Measurements from ENCODE around the gene VSIG8.
"Not testable (repeated sequence)": the region's sequence is repeated elsewhere in the genome, so short reads cannot be mapped to it uniquely, and the experiment has no call there.

The VSIG8 gene

DNA sequence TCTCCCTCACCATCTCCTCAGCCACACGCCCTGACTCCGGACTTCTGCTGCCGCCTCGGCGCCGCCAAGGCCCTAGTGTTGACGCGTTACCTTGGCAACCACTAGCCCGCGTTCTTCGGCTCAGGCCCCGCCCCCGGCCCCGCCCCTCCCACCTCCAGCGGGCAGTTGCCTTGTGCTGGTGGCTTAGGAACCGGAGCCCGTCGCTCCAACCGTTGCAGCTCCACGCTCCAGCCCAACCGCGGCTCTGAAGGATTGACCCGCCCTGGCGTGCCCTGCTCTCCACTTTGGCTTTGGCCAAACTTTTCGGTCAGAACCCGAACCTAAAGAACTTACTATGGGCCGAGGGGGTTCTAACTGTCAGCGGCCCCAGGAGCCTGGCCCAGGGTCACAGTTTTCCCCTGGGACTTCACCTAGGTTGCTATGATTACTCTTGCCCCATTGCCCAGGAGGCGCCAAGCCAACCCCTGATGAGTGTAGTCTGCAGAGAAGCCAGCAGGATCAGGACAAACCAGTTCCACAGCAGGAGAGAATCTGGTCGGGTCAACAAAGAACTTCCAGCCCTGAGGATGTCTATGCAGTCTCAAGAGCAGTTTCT is 37.7 kb upstream of the VSIG8 start, which contains the start of gene CFAP45:
CFAP45 (minus strand) TSS at position 80 of the 595 bp plus-strand sequence; CDS start at position 13, 67 bp downstream.
- no peak for TF ChIP-seq POLR2AphosphoS5 (IDR thresholded peaks at IDR 0.05; ENCODE audit: borderline replicate concordance, low read depth, low read length)
- TF ChIP-seq FOXP2 (optimal IDR thresholded peaks at IDR 0.05; ENCODE audit: control extremely low read depth, extremely low read length, insufficient read depth): no peak
- TF ChIP-seq EZH2 (IDR thresholded peaks at IDR 0.05): no peak
- Histone ChIP-seq H3K36me3 (ENCODE audit: insufficient read depth, low read length) (no peaks in the 10 kb centered on the region), H3K9ac (ENCODE audit: insufficient read length) (no peak within 1 kb of the TSS), H3K9me3 (ENCODE audit: low read depth, low read length) (no peaks in the 10 kb centered on the region), H3K27ac (no peak within 1 kb of the TSS), H3K4me3 (no peak within 1 kb of the TSS)
- DNase-seq (ENCODE audit: low read depth, low spot score): no peak

DNA sequence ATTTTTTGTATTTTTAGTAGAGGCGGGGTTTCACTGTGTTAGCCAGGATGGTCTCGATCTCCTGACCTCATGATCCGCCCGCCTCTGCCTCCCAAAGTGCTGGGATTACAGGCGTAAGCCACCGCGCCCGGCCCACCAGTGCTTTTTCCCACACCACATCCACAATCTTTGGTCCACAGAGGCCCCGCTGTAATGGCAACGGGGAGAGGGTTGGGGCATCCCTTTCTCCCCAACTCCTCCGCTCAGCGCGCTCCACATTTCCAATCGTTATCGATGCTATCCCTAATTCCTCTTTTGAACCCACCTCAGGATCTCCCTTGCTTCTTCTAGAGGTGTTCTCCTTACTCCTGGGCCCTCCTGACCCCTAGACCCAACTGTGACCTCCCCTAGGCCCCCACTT is 37.2 kb upstream of the VSIG8 start:
- not testable (repeated sequence) for H3K36me3 ChIP-seq (ENCODE audit: insufficient read depth, low read length); H3K4me3 ChIP-seq; H3K9ac ChIP-seq (ENCODE audit: insufficient read length); DNase-seq (ENCODE audit: low read depth, low spot score); H3K9me3 ChIP-seq (ENCODE audit: low read depth, low read length); H3K27ac ChIP-seq

DNA sequence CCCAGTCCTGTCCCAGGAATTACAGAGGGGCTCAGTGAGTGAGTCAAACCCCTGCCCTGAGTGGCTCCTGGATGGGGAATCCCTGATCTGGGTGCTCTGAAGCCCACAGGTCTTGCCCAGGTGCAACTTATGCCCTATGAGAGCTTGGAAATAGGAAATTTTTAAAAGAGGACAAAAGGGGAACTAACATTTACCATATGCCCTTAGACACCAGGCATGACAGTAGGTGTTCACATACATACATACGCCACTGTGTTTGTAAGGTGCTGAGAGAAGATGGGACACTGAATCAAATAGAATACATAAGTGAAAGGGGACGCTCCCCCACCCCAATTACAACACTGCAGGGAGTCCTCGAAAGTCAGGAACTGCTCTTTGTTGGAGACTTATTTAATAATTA is 36.1 kb upstream of the VSIG8 start:
- H3K36me3 ChIP-seq (ENCODE audit: insufficient read depth, low read length): no peaks in the 10 kb centered on the region
- TF ChIP-seq POLR2AphosphoS5 (IDR thresholded peaks at IDR 0.05; ENCODE audit: borderline replicate concordance, low read depth, low read length): no peak
- no peak for TF ChIP-seq EZH2 (IDR thresholded peaks at IDR 0.05)
- TF ChIP-seq FOXP2 (optimal IDR thresholded peaks at IDR 0.05; ENCODE audit: control extremely low read depth, extremely low read length, insufficient read depth): no peak
- H3K4me3 ChIP-seq: no peak overlapping the region
- H3K9ac ChIP-seq (ENCODE audit: insufficient read length): no peak overlapping the region
- H3K9me3 ChIP-seq (ENCODE audit: low read depth, low read length): no peaks in the 10 kb centered on the region
- no peak for DNase-seq (ENCODE audit: low read depth, low spot score)
- H3K27ac ChIP-seq: no peak overlapping the region

DNA sequence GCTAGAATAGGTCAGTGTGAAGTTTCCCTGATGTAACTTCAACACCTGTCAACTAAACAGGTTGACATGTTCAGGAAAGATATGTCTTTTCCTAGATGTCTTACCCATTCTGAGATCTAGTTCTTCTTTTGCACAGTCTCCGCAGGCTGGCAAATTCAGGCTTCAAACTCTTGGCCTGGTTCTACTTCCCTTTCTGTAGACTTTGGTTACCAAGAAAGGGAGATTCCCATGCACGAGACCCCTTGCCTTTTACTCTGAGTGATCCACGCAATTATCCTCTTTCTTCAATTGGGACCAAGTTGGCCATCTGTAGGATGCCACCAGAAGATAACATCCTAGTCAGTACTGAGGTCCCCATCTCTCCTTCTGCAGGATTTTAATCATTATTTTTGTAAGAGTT is 35.5 kb upstream of the VSIG8 start:
- TF ChIP-seq EZH2 (IDR thresholded peaks at IDR 0.05): no peak
- no peak overlapping the region for H3K4me3 ChIP-seq
- no peaks in the 10 kb centered on the region for H3K36me3 ChIP-seq (ENCODE audit: insufficient read depth, low read length)
- H3K9me3 ChIP-seq (ENCODE audit: low read depth, low read length): no peaks in the 10 kb centered on the region
- no peak overlapping the region for H3K27ac ChIP-seq
- DNase-seq (ENCODE audit: low read depth, low spot score): no peak
- no peak overlapping the region for H3K9ac ChIP-seq (ENCODE audit: insufficient read length)

DNA sequence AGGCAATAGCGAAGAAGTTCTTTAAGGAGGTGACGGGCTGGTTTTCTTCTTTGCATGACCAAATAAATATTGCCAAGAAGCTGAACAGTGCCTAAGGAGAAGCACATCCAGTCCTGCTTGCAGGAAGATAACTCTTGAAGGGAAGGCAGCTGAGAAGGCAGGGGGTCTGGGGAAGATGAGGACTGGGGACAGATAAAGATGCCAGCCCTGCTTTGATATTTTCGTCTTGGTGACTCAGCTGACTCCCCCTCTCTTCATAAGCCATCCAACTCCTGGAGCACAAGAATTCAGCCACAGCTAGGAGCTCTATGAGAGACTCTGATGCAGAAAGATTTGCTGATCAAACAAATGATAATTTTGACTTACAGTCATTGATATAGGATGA is 34.1 kb upstream of the VSIG8 start:
- H3K4me3 ChIP-seq: no peak overlapping the region
- no peaks in the 10 kb centered on the region for H3K36me3 ChIP-seq (ENCODE audit: insufficient read depth, low read length)
- no peak for DNase-seq (ENCODE audit: low read depth, low spot score)
- no peaks in the 10 kb centered on the region for H3K9me3 ChIP-seq (ENCODE audit: low read depth, low read length)
- no peak overlapping the region for H3K27ac ChIP-seq
- no peak overlapping the region for H3K9ac ChIP-seq (ENCODE audit: insufficient read length)
- no peak for TF ChIP-seq EZH2 (IDR thresholded peaks at IDR 0.05)
- no peak for TF ChIP-seq FOXP2 (optimal IDR thresholded peaks at IDR 0.05; ENCODE audit: control extremely low read depth, extremely low read length, insufficient read depth)
- no peak for TF ChIP-seq POLR2AphosphoS5 (IDR thresholded peaks at IDR 0.05; ENCODE audit: borderline replicate concordance, low read depth, low read length)

DNA sequence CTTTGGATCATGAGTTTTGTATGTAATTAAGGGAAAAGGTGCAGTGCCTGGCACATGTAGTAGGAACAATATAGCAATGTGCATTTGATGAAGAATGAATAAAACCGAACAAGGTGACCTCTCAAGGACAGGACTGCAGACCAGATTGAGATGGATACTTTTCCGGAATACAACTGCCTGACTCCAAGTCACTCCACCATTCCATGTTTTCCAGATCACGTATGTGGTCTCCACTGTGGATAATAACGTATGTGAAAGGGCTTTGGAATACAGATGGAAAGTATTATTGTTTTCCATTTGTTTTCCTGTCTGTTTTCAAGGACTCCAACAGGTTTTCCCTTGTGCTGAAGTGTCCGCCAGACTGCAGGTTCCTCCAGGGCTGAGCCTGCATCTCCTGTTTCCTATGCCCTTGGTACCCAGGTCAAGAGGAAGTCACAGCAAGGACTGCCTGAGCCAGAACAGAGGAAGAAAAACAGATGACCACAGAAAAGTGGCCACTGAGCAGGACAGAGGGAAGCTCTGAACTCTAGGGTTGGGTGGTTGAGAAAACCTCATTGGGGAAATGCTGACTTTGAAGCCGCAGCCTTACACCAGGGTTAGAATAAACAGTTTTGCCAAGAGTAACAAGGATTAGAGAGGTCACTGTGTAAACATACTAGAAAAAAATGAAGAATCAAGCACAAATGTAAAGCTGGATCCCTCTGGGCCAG is 33.5 kb upstream of the VSIG8 start:
- no peak for DNase-seq (ENCODE audit: low read depth, low spot score)
- TF ChIP-seq FOXP2 (optimal IDR thresholded peaks at IDR 0.05; ENCODE audit: control extremely low read depth, extremely low read length, insufficient read depth) (no peak), EZH2 (IDR thresholded peaks at IDR 0.05) (no peak), POLR2AphosphoS5 (IDR thresholded peaks at IDR 0.05; ENCODE audit: borderline replicate concordance, low read depth, low read length) (no peak)
- Histone ChIP-seq H3K9ac (ENCODE audit: insufficient read length) (no peak overlapping the region), H3K27ac (no peak overlapping the region), H3K36me3 (ENCODE audit: insufficient read depth, low read length) (no peaks in the 10 kb centered on the region), H3K9me3 (ENCODE audit: low read depth, low read length) (no peaks in the 10 kb centered on the region), H3K4me3 (0 out of 2 replicates have a peak overlapping the region, but pooled peaks have one; percentile 15)

DNA sequence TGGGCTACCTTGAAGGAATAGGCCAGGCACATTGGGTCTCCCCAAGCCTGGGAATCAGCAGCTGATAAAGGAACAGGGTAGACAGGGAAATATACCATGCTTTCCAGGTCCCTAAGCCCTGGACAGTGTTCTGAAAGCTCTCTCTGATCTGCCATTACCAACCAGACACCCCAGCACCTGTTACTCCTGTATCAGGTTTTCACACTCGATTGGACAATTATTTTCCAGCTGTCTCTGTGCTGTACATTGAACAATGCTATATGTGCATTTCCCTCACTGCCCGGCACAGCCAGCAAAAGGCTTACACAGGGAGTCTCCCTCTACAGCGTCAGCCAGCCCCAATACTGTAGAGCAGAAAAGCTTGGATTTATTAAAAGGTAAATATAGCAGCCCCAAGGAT is 32.8 kb upstream of the VSIG8 start:
- TF ChIP-seq EZH2 (IDR thresholded peaks at IDR 0.05): no peak
- TF ChIP-seq POLR2AphosphoS5 (IDR thresholded peaks at IDR 0.05; ENCODE audit: borderline replicate concordance, low read depth, low read length): no peak
- no peak for TF ChIP-seq FOXP2 (optimal IDR thresholded peaks at IDR 0.05; ENCODE audit: control extremely low read depth, extremely low read length, insufficient read depth)
- Histone ChIP-seq H3K36me3 (ENCODE audit: insufficient read depth, low read length) (no peaks in the 10 kb centered on the region), H3K9me3 (ENCODE audit: low read depth, low read length) (no peaks in the 10 kb centered on the region), H3K9ac (ENCODE audit: insufficient read length) (no peak overlapping the region), H3K27ac (no peak overlapping the region), H3K4me3 (0 out of 2 replicates have a peak overlapping the region, but pooled peaks have one; percentile 15)
- DNase-seq (ENCODE audit: low read depth, low spot score): no peak

DNA sequence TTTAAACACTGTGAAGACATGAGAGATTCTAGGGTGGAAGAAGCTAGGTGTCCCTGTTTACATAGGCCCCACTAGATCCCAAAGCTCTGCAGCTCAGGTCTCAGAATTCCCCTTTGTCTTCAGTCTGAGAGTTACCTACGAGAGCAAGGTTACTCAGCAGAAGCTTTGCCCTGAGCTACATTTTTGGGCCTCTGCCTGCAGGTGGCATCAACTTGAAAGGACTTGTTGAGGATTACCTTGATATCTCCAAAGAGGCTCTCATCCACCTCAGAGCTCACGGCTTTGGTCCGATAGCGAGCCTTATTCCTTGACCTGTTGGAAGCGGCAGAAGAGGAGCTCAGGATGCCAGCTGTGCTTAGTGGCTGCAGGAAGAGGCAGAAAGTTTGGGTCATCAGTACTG is 30.5 kb upstream of the VSIG8 start:
- TF ChIP-seq POLR2AphosphoS5 (IDR thresholded peaks at IDR 0.05; ENCODE audit: borderline replicate concordance, low read depth, low read length) (no peak), FOXP2 (optimal IDR thresholded peaks at IDR 0.05; ENCODE audit: control extremely low read depth, extremely low read length, insufficient read depth) (no peak), EZH2 (IDR thresholded peaks at IDR 0.05) (no peak)
- Histone ChIP-seq H3K4me3 (no peak overlapping the region), H3K9me3 (ENCODE audit: low read depth, low read length) (no peaks in the 10 kb centered on the region), H3K9ac (ENCODE audit: insufficient read length) (no peak overlapping the region), H3K36me3 (ENCODE audit: insufficient read depth, low read length) (no peaks in the 10 kb centered on the region), H3K27ac (no peak overlapping the region)
- no peak for DNase-seq (ENCODE audit: low read depth, low spot score)

All from SK-N-MC (cell line).